H9 (cell line): ENCODE results near the gene FBN2. TPM values are rescaled to one million over a fixed set of nuclear protein-coding genes. Genes with fewer than 3 reads are reported as not detected.

Experiments
- DNase-seq: peaks from one replicate; pipeline ENCODE4 v3.0.0-alpha.2; 2017
- H2AFZ ChIP-seq: one replicate; pipeline ENCODE4 v1.6.1; 2013; ENCODE audit warnings: mild to moderate bottlenecking, low read length, control low read depth, moderate library complexity
- H2AK5ac ChIP-seq: 2 replicates; pipeline ENCODE4 v1.6.1; 2013; ENCODE audit warnings: low read length, control low read depth, mixed read lengths; ENCODE audit not compliant: insufficient read length
- H2BK120ac ChIP-seq: one replicate; pipeline ENCODE4 v1.6.1; 2013; ENCODE audit warnings: low read depth, mild to moderate bottlenecking, low read length, control low read depth, inconsistent platforms; ENCODE audit not compliant: poor library complexity, severe bottlenecking
- H2BK12ac ChIP-seq: 2 replicates; pipeline ENCODE4 v1.6.1; 2013; ENCODE audit warnings: low read length, control low read depth, mixed read lengths, low read depth; ENCODE audit not compliant: insufficient read length
- H2BK15ac ChIP-seq: 2 replicates; pipeline ENCODE4 v1.6.1; 2013; ENCODE audit warnings: low read depth, low read length, control low read depth
- H2BK20ac ChIP-seq: one replicate; pipeline ENCODE4 v1.6.1; 2013; ENCODE audit warnings: low read depth, mild to moderate bottlenecking, low read length, control low read depth, inconsistent platforms; ENCODE audit not compliant: poor library complexity, severe bottlenecking
- H2BK5ac ChIP-seq: 2 replicates; pipeline ENCODE4 v1.6.1; 2013; ENCODE audit warnings: low read length, control low read depth, mixed read lengths; ENCODE audit not compliant: insufficient read length
- H3K14ac ChIP-seq: 2 replicates; pipeline ENCODE4 v1.6.1; 2013; ENCODE audit warnings: low read length, control low read depth; ENCODE audit not compliant: insufficient read depth
- H3K18ac ChIP-seq: 2 replicates; pipeline ENCODE4 v1.6.1; 2013; ENCODE audit warnings: low read depth, mild to moderate bottlenecking, mixed read lengths, low read length, control low read depth; ENCODE audit not compliant: insufficient read length
- H3K23ac ChIP-seq: 2 replicates; pipeline ENCODE4 v1.6.1; 2013; ENCODE audit warnings: low read length, control low read depth, mixed read lengths, low read depth; ENCODE audit not compliant: insufficient read length
- H3K23me2 ChIP-seq: 2 replicates; pipeline ENCODE4 v1.6.1; 2013; ENCODE audit warnings: low read depth, mild to moderate bottlenecking, mixed read lengths, low read length, control low read depth; ENCODE audit not compliant: insufficient read length, poor library complexity, severe bottlenecking
- H3K27ac ChIP-seq: 2 replicates; pipeline ENCODE4 v1.5.1; 2013; ENCODE audit warnings: low read length, control low read depth, mixed read lengths, low read depth; ENCODE audit not compliant: insufficient read length
- H3K27me3 ChIP-seq: 2 replicates; pipeline ENCODE4 v1.6.1; 2013; ENCODE audit warnings: low read length, control low read depth, inconsistent platforms; ENCODE audit not compliant: insufficient read depth
- H3K4ac ChIP-seq: 2 replicates; pipeline ENCODE4 v1.6.1; 2013; ENCODE audit warnings: low read depth, mild to moderate bottlenecking, control low read depth, inconsistent platforms, low read length, moderate library complexity
- H3K4me1 ChIP-seq: 2 replicates; pipeline ENCODE4 v1.6.1; 2013; ENCODE audit warnings: low read length, control low read depth, inconsistent platforms; ENCODE audit not compliant: insufficient read depth
- H3K4me2 ChIP-seq: 2 replicates; pipeline ENCODE4 v1.6.1; 2013; ENCODE audit warnings: low read length, control low read depth, mixed read lengths; ENCODE audit not compliant: insufficient read length, insufficient read depth
- H3K56ac ChIP-seq: 2 replicates; pipeline ENCODE4 v1.6.1; 2013; ENCODE audit warnings: low read depth, mild to moderate bottlenecking, mixed read lengths, low read length, control low read depth; ENCODE audit not compliant: insufficient read length
- H3K79me1 ChIP-seq: 2 replicates; pipeline ENCODE4 v1.6.1; 2013; ENCODE audit warnings: low read depth, mild to moderate bottlenecking, moderate library complexity, low read length, control low read depth, inconsistent platforms; ENCODE audit not compliant: insufficient read depth, poor library complexity, severe bottlenecking
- H3K79me2 ChIP-seq: 2 replicates; pipeline ENCODE4 v1.6.1; 2013; ENCODE audit warnings: low read length, control low read depth, inconsistent platforms; ENCODE audit not compliant: insufficient read depth
- H3K9ac ChIP-seq: 2 replicates; pipeline ENCODE4 v1.6.1; 2013; ENCODE audit warnings: low read length, control low read depth, mixed read lengths; ENCODE audit not compliant: insufficient read length; ENCODE audit errors: extremely low read depth
- H3K9me3 ChIP-seq: one replicate; pipeline ENCODE4 v1.6.1; 2013; ENCODE audit warnings: low read depth, low read length, inconsistent platforms; ENCODE audit not compliant: control insufficient read depth
- H3T11ph ChIP-seq: one replicate; pipeline ENCODE4 v1.6.1; 2013; ENCODE audit warnings: mild to moderate bottlenecking, low read length, control low read depth, inconsistent platforms
- H4K20me1 ChIP-seq: one replicate; pipeline ENCODE4 v1.6.1; 2013; ENCODE audit not compliant: control insufficient read depth, insufficient read length, insufficient read depth
- H4K5ac ChIP-seq: 2 replicates; pipeline ENCODE4 v1.6.1; 2013; ENCODE audit warnings: low read depth, mild to moderate bottlenecking, mixed read lengths, low read length, control low read depth; ENCODE audit not compliant: insufficient read length
- H4K8ac ChIP-seq: replicated peaks from 2 replicates; pipeline ENCODE4 v1.6.1; 2013; ENCODE audit warnings: low read length, control low read depth, mixed read lengths, low read depth; ENCODE audit not compliant: insufficient read length
- H4K91ac ChIP-seq: 2 replicates; pipeline ENCODE4 v1.6.1; 2013; ENCODE audit warnings: low read depth, mild to moderate bottlenecking, moderate library complexity, mixed read lengths, low read length, control low read depth; ENCODE audit not compliant: insufficient read length
- H3K27ac Mint-ChIP-seq, 3 experiments: 2 replicates in 2 of 3; 3 replicates in 1 of 3; pipeline ENCODE4 v1.8.0; 2020 to 2021; ENCODE audit warnings: mixed read lengths in 3 of 3, mild to moderate bottlenecking in 1 of 3, moderate library complexity in 1 of 3
- H3K27me3 Mint-ChIP-seq: 2 replicates; pipeline ENCODE4 v1.8.0; 2021; ENCODE audit warnings: low read depth, mild to moderate bottlenecking, moderate library complexity, mixed read lengths
- H3K36me3 Mint-ChIP-seq, 3 experiments: 2 replicates in 2 of 3; 3 replicates in 1 of 3; pipeline ENCODE4 v1.8.0; 2020 to 2021; ENCODE audit warnings: low read depth in 3 of 3, mixed read lengths in 3 of 3; ENCODE audit not compliant: insufficient read depth in 1 of 3
- H3K4me1 Mint-ChIP-seq, 2 experiments: 2 replicates each; pipeline ENCODE4 v1.8.0; 2020; ENCODE audit warnings: mixed read lengths in 2 of 2
- H3K4me3 Mint-ChIP-seq, 2 experiments: 2 replicates in 1 of 2; 3 replicates in 1 of 2; pipeline ENCODE4 v1.8.0; 2020 to 2021; ENCODE audit warnings: mild to moderate bottlenecking in 2 of 2, mixed read lengths in 2 of 2, moderate library complexity in 1 of 2
- H3K9me3 Mint-ChIP-seq, 2 experiments: 2 replicates in 1 of 2; 3 replicates in 1 of 2; pipeline ENCODE4 v1.8.0; 2020; ENCODE audit warnings: mild to moderate bottlenecking in 2 of 2, mixed read lengths in 2 of 2, moderate library complexity in 1 of 2
- WGBS: extraction: QIAGEN DNeasy Blood & Tissue Kit; methylation state at CpG from one replicate; pipeline ENCODE4 v1.1.7; 2013; ENCODE audit warnings: missing lambda C conversion rate, low lambda C conversion rate, mixed read lengths; ENCODE audit not compliant: insufficient read length; ENCODE audit errors: extremely low coverage; 5-methylcytosine and 5-hydroxymethylcytosine counted together
- total RNA-seq: library from RNA; stranded (reverse); gene quantifications from 2 replicates; pipeline ENCODE4 v1.2.1, GENCODE V29; 2021
- TF ChIP-seq, protein P1 (sequence below): fragments of 200-600 bp; sonication (generic); conservative IDR thresholded peaks from 3 replicates; pipeline ENCODE4 v1.8.0; 2021; ENCODE audit warnings: antibody characterized with exemption, mild to moderate bottlenecking

The FBN2 gene
- total RNA-seq, 1 experiment from 2014 or later = 8.3 TPM

- Mint-ChIP-seq H3K27ac (peak overlapping the region in 1 of 3 experiments; percentile 21; a peak in 1 of 7 replicates), H3K4me1 (peaks cover 7% of the 10 kb centered on the region in 2 experiments), H3K9me3 (no peaks in the 10 kb centered on the region), H3K4me3 (no peak overlapping the region; a peak in 1 of 5 replicates), H3K36me3 (peaks cover 0 to 9% (median 5%) of the 10 kb centered on the region in 3 experiments; a peak in 5 of 7 replicates), H3K27me3 (no peaks in the 10 kb centered on the region)
- Histone ChIP-seq H3K9me3 (no peaks in the 10 kb centered on the region), H2BK15ac (no peak overlapping the region), H2BK5ac (no peak overlapping the region), H2BK12ac (no peak overlapping the region), H2BK120ac (no peak overlapping the region), H2BK20ac (no peak overlapping the region), H3K4me1 (no peaks in the 10 kb centered on the region), H4K5ac (no peak overlapping the region), H3K14ac (no peak overlapping the region), H3K23ac (no peak overlapping the region), H3K79me2 (no peaks in the 10 kb centered on the region), H3K56ac (no peak overlapping the region), H3K27me3 (no peaks in the 10 kb centered on the region), H4K8ac (no peak overlapping the region), H3K23me2 (no peaks in the 10 kb centered on the region), H3T11ph (no peak overlapping the region), H3K79me1 (no peaks in the 10 kb centered on the region), H4K91ac (no peak overlapping the region), H4K20me1 (no peaks in the 10 kb centered on the region), H2AFZ (no peak overlapping the region), H3K4me2 (no peak overlapping the region), H3K27ac (no peak overlapping the region), H3K18ac (no peak overlapping the region), H3K9ac (no peak overlapping the region), H2AK5ac (no peak overlapping the region), H3K4ac (no peak overlapping the region)
- TF ChIP-seq, protein P1, sequence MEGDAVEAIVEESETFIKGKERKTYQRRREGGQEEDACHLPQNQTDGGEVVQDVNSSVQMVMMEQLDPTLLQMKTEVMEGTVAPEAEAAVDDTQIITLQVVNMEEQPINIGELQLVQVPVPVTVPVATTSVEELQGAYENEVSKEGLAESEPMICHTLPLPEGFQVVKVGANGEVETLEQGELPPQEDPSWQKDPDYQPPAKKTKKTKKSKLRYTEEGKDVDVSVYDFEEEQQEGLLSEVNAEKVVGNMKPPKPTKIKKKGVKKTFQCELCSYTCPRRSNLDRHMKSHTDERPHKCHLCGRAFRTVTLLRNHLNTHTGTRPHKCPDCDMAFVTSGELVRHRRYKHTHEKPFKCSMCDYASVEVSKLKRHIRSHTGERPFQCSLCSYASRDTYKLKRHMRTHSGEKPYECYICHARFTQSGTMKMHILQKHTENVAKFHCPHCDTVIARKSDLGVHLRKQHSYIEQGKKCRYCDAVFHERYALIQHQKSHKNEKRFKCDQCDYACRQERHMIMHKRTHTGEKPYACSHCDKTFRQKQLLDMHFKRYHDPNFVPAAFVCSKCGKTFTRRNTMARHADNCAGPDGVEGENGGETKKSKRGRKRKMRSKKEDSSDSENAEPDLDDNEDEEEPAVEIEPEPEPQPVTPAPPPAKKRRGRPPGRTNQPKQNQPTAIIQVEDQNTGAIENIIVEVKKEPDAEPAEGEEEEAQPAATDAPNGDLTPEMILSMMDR = no peak
- no peak for DNase-seq
- no CpG with 5 or more reads among the region's 3 CpGs for WGBS
These were observed 184.5 kb downstream of the FBN2 start for GRCh38 chr5:128353441-128354107.
